T-helper 1 cell treated with Interleukin-12 subunit alpha and Interleukin-12 subunit beta and Interleukin-4 antibody, amounts not matched to agents 30 μg/mL and 1 μg/mL, for 36 hours (primary cell): Measurements from ENCODE around the gene FCRL6.

Experiments used
- H3K27ac Mint-ChIP-seq: one replicate; pipeline ENCODE4 v1.8.0; 2021; ENCODE audit warnings: mild to moderate bottlenecking, mixed read lengths
- H3K27me3 Mint-ChIP-seq: one replicate; pipeline ENCODE4 v1.8.0; 2021; ENCODE audit warnings: low read depth, mixed read lengths
- H3K36me3 Mint-ChIP-seq: one replicate; pipeline ENCODE4 v1.8.0; 2021; ENCODE audit warnings: low read depth, mixed read lengths
- H3K4me1 Mint-ChIP-seq: one replicate; pipeline ENCODE4 v1.8.0; 2021; ENCODE audit warnings: low read depth, mixed read lengths
- H3K4me3 Mint-ChIP-seq: one replicate; pipeline ENCODE4 v1.8.0; 2021; ENCODE audit warnings: mild to moderate bottlenecking, moderate library complexity, mixed read lengths
- H3K9me3 Mint-ChIP-seq: one replicate; pipeline ENCODE4 v1.8.0; 2021; ENCODE audit warnings: mixed read lengths

The FCRL6 gene

DNA sequence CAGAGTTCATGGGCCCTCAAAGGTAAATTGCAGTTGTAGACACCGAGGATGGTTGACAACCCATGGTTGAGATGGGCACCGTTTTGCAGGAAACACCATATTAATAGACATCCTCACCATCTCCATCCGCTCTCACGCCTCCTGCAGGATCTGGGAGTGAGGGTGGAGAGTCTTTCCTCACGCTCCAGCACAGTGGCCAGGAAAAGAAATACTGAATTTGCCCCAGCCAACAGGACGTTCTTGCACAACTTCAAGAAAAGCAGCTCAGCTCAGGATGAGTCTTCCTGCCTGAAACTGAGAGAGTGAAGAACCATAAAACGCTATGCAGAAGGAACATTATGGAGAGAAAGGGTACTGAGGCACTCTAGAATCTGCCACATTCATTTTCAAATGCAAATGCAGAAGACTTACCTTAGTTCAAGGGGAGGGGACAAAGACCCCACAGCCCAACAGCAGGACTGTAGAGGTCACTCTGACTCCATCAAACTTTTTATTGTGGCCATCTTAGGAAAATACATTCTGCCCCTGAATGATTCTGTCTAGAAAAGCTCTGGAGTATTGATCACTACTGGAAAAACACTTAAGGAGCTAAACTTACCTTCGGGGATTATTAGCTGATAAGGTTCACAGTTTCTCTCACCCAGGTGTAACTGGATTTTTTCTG is 33.8 kb downstream of the FCRL6 start:
- Mint-ChIP-seq H3K4me1 (peaks cover 1% of the 10 kb centered on the region), H3K27ac (no peak overlapping the region), H3K27me3 (peaks cover 47% of the 10 kb centered on the region), H3K4me3 (no peak overlapping the region), H3K9me3 (no peaks in the 10 kb centered on the region), H3K36me3 (no peaks in the 10 kb centered on the region)

DNA sequence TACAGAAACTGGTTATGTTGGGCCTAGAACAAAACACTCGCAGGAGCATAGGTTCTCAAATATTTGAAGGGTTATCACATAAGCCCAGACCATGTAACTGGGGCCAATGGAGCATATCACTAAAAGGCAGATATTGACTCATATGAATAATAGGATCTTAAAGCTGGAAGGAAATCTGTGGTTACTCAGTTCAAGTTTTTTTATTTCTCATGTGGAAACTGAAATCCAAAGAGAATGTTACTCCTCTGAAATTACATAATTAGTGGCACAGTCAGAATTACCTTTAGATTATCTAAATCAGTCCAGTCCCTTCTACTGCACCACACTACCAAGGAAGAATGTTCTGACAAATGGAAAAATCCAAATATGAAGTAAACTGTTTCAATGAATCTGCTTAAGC is 36.6 kb downstream of the FCRL6 start:
- Mint-ChIP-seq H3K4me1 (peaks cover 1% of the 10 kb centered on the region), H3K9me3 (no peaks in the 10 kb centered on the region), H3K36me3 (no peaks in the 10 kb centered on the region), H3K4me3 (no peak overlapping the region), H3K27me3 (peaks cover 40% of the 10 kb centered on the region), H3K27ac (no peak overlapping the region)

DNA sequence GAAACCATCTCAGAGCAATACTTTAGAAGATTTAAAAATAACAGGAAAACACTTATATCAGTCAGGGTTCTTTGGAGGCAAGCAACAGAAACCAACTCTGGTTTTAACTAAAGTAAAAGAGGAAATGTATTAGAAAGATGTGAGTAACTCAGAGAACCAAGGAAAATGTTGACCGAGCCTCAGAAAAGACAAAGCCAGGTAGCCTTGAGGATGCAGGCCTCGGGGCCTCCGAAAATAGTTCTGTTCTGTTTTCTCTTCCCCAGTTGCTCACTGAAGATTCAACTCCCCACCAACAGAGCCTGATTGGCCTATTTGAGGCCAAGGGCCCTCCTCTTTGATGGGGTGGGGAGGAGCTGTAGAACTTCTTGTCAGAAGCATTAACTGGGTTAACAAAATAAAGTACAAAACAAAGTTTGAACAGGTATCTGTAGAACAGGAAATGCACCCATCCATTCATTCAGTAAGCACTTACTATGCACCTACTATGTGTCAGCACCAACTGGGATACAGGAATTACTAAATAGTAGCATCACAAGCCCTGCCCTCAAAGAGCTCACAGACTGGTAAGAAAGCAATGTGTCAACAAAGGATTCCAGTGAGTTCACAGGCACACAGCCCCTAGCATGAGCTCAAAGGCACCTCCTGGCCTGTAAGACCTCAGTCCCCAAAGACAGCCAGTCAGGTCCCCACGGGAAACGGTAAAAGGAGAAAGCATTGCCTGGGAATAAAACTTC is 37.1 kb downstream of the FCRL6 start:
- Mint-ChIP-seq H3K36me3 (no peaks in the 10 kb centered on the region), H3K4me3 (no peak overlapping the region), H3K9me3 (no peaks in the 10 kb centered on the region), H3K27me3 (peaks cover 43% of the 10 kb centered on the region), H3K27ac (no peak overlapping the region), H3K4me1 (peaks cover 1% of the 10 kb centered on the region)

DNA sequence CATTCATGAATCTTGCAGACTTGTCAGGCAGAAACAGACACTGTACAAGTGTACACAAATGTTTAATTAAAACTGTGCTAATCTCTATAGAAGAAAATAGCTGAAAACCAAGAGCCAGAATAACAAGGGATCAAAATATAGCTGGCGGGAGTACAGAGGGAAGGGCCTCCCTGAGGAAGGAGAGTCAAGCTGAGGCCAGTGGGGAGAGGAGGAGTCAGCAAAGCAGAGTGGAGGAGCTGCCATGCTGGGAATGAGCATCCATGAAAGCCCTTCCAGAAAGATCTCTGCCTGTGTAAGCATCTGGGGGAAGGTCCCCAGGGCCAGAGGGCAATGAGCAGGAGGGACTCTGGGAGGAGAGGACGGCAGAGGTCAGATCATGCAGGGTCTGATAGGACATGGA is 39.6 kb downstream of the FCRL6 start:
- no peak overlapping the region for H3K4me3 Mint-ChIP-seq
- H3K27ac Mint-ChIP-seq, result no peak overlapping the region
- peaks cover 40% of the 10 kb centered on the region for H3K27me3 Mint-ChIP-seq
- H3K9me3 Mint-ChIP-seq, result no peaks in the 10 kb centered on the region
- H3K4me1 Mint-ChIP-seq, result no peaks in the 10 kb centered on the region
- no peaks in the 10 kb centered on the region for H3K36me3 Mint-ChIP-seq

DNA sequence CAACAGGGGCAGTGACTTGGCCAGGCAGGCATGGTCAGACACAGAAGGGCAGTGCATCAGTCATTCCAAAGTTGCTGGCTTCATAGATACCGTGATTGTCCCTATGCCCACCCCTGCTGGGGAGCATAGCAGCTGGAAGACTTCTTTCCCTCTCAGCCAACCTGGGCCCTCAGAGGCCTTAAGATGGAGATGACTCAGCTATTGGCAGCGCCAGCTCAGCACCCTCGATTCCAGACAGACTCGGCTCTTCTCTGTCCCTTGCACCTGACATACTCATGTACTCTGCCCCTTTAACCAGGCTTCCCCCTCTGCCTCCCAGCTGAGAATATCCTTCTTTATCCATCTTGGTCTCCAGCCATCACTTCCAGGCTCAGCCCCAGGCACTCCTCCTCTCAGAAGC is 41.3 kb downstream of the FCRL6 start:
- Mint-ChIP-seq H3K27ac (no peak overlapping the region), H3K27me3 (peaks cover 35% of the 10 kb centered on the region), H3K9me3 (no peaks in the 10 kb centered on the region), H3K4me1 (no peaks in the 10 kb centered on the region), H3K4me3 (no peak overlapping the region), H3K36me3 (no peaks in the 10 kb centered on the region)

DNA sequence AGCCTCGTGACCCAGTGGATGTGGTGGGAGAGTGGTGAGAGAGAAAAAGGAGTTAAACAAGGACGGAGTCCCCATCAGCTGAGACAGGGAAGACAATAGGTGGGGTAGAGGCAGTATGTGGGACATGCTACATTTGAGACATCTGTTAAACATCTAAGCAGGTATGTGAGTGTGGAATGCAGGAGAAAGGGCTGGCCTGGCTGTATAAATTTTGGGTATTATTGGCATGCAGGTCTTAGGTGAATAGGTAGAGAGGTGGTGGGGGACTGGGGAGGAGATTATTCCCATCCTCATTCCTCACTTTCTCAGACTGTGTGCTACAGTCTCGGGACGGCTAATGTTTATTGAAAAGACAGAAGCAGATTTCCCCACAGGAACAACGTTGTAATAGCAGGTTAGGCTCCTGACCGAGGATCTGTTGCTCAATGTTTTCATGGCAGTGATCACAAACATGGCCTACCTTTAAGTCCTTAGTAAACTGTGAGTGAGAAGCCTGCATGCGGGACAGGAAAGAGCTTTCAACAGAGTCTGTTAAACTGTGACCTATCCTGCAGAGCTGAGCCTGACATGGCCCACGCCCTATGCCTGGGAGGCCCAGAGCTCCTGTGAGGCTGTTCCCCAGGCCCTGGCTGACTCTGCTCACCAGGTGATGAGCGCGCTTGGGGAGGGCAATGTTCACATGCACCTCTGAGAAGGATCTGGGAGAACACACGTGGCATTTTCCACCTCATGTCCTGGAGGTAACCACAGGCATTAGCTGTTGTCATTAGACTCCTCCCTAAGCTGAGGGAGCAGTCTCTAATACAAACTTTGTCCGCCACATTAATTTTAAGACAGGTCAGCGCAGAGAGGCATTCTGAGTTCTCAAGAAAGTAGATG is 43.8 kb downstream of the FCRL6 start:
- Mint-ChIP-seq H3K9me3 (no peaks in the 10 kb centered on the region), H3K27me3 (peaks cover 43% of the 10 kb centered on the region), H3K4me1 (no peaks in the 10 kb centered on the region), H3K4me3 (no peak overlapping the region), H3K27ac (no peak overlapping the region), H3K36me3 (no peaks in the 10 kb centered on the region)

DNA sequence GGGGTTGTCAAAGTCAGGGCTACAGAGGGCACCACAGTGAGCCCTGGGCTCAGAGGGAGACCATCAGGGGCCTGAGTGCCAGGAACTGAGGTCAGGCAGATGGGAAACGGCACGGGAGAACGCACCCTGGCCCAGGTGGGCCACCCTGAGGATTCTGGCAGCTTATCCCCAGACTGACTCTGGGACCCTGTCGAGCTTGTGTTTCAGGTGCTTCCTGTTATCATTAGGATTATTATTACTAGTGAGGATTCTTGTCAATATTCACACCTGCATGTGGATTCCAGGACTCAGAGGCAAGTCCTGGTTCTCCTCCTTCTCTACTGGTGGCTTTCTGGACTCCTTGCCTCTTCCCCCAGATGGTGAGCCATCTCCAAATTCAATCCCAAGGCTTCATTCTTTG is 45.1 kb downstream of the FCRL6 start:
- H3K4me1 Mint-ChIP-seq, result no peaks in the 10 kb centered on the region
- no peak overlapping the region for H3K4me3 Mint-ChIP-seq
- H3K36me3 Mint-ChIP-seq, result no peaks in the 10 kb centered on the region
- peaks cover 46% of the 10 kb centered on the region for H3K27me3 Mint-ChIP-seq
- H3K9me3 Mint-ChIP-seq, result no peaks in the 10 kb centered on the region
- no peak overlapping the region for H3K27ac Mint-ChIP-seq

DNA sequence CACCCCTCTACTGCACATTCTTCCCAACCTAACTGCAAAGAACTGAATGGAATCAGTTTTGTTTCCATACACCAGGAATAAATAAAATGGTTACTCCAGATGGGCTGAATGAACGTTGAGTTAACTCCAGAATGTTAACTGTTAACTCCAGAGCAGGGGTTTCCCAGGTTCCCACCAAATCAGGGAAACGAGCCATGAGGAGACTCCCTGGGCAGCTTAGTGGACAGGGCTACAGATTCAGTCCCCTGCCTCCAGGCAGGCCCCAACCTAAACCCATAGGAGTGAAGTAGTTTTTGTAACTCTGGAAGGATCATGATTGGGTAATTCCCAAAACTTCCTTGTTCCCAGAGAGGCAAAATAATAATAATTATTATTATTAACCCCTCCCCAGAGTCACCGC is 46.2 kb downstream of the FCRL6 start:
- peaks cover 53% of the 10 kb centered on the region for H3K27me3 Mint-ChIP-seq
- no peaks in the 10 kb centered on the region for H3K9me3 Mint-ChIP-seq
- no peak overlapping the region for H3K27ac Mint-ChIP-seq
- no peak overlapping the region for H3K4me3 Mint-ChIP-seq
- no peaks in the 10 kb centered on the region for H3K4me1 Mint-ChIP-seq
- no peaks in the 10 kb centered on the region for H3K36me3 Mint-ChIP-seq

DNA sequence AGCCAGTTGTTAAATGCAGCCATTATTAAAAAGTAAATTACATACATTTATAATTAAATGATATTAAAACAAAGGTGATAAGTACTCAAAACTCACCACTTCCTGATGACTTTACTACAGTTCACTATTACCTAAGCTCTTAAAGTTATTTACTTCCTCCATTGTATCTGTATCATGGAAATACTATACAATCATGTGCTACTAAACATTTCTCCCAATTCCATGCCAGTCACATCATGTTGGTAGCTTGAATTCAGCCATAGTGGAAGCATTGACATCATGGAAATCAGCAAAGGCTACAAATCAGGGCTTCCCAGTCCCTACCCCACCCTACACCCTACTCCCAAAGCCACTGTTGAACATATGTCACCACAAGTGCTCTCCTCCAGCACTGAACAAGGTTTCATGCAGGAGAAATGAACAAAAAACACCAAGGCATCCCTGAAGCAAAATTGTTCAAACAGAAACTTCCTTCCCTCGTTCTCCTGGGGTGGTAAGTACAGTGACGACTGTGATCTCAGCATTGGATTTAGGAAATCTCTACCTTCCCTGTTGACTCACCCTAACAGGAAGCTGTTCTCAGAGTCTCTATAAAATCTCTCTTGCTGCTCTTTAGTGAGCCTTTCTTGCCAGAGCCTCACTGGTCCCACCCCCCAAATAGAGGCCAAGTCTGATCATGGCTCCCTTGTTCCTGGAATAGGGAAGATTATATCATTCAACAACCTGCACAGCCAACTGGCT is 47.6 kb downstream of the FCRL6 start:
- Mint-ChIP-seq H3K27me3 (peaks cover 48% of the 10 kb centered on the region), H3K4me1 (peaks cover 6% of the 10 kb centered on the region), H3K36me3 (no peaks in the 10 kb centered on the region), H3K4me3 (no peak overlapping the region), H3K9me3 (no peaks in the 10 kb centered on the region), H3K27ac (no peak overlapping the region)

DNA sequence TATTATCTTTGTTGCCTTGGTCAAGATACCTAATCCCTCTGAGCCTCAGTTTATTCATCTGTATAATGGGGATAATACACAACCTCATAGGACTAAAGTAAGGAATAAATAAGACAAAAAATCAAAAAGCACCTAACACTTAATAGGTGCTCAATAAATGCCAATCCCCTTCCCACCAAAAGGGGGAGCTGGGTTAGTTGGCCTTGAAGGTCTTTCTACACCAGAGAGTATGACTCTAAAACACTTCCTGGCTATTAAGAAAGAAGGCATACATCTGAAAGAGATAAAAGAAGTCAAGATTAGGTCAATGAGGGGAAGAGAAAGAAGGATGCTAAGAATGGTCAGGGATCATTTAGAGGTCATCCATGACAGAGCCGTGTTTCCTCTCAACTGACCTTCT is 49.2 kb downstream of the FCRL6 start:
- Mint-ChIP-seq H3K4me1 (peaks cover 10% of the 10 kb centered on the region), H3K27me3 (peaks cover 46% of the 10 kb centered on the region), H3K4me3 (no peak overlapping the region), H3K36me3 (peaks cover 1% of the 10 kb centered on the region), H3K27ac (no peak overlapping the region), H3K9me3 (no peaks in the 10 kb centered on the region)

DNA sequence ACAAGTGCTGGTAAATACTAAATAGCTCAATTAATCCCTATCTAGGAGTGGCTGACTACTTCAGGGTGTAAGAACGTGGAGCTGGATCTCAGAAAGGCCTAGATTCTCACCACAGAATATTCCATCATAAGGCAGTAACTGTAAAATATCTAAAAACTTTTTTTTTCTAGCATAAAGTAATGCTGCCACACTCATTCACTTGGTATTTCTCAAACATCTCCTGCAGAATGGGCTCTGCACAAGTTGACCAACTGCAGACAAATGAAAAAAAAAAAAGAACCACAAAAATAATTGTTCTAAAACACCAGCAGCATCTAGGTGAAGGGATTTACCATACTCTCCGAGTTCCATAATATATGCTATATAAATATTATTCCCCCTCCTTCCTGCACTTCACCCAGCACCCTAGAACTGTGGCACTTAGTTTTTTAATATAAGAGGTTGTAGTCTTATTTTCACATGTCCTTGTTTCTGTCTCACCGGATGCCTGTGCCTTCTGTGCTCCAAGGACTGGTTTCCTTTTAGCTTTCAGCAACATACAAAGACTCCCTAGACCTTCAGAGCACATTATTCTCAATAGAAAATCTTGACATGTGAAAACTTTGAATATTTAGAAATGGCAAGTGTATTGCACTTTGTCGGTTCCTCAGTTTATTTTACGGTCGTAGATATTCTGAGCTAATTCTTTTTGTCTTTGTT is 51.4 kb downstream of the FCRL6 start:
- Mint-ChIP-seq H3K4me1 (peaks cover 10% of the 10 kb centered on the region), H3K27ac (no peak overlapping the region), H3K27me3 (peaks cover 42% of the 10 kb centered on the region), H3K4me3 (peak overlapping the region; percentile 23), H3K9me3 (no peaks in the 10 kb centered on the region), H3K36me3 (peaks cover 1% of the 10 kb centered on the region)

DNA sequence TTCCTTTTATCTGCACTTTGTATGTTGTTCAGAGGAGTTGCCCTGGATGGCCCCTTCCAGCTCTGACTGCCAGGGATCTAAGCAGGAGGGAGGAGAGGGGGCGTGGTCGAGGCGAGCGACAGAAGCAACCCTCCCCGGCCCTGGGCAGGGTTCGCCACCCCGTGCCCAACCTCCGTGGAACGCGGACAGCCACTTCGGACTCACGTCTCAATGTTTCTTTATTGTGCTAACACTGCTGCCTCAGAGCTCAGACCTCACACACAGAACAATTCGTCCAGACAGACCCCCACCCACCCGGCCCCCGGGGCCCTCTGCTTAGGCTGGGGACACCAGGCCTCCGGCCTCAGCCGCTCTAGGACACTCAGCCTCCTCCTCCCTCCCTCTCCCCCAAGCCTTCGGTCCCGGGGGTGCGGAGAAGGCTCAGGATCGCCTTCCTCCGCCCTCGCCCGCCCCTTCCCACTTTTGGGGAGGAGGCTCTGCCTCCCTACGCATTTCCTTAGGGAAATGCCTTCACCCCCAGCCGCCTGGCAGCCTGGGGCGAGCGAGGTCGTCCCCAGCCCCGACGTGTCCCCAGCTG is 52.0 kb downstream of the FCRL6 start:
- Mint-ChIP-seq H3K27me3 (peaks cover 42% of the 10 kb centered on the region), H3K9me3 (no peaks in the 10 kb centered on the region), H3K4me1 (peaks cover 10% of the 10 kb centered on the region), H3K36me3 (peaks cover 1% of the 10 kb centered on the region), H3K4me3 (peak overlapping the region; percentile 23), H3K27ac (no peak overlapping the region)

DNA sequence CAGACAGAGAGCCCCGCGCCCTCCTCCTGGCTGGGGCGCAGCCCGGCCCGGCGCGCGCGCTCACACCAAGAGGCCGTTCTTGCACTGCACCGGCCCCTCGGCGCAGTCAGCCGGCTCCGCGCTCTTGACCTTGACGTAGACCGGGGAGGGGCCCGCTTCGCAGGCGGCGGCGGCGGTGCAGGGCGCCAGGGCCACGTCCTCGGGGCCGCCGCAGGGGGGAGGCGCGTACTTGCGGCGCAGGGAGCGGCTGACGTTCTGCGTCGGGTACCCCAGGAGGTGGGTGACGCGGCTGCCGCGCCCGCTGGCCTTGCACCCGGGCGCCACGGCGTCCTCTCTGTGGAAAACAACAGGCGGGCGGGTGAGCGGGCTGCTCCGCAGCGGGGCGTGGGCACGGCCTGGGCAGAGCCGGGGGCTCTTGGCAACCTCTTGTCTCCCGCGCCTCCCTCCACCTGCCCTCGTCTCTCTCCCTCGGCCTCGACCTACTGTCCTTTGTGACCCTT is 52.6 kb downstream of the FCRL6 start:
- H3K27ac Mint-ChIP-seq, result peak overlapping the region; percentile 71
- peaks cover 10% of the 10 kb centered on the region for H3K4me1 Mint-ChIP-seq
- H3K4me3 Mint-ChIP-seq, result peak overlapping the region; percentile 84
- no peaks in the 10 kb centered on the region for H3K9me3 Mint-ChIP-seq
- H3K27me3 Mint-ChIP-seq, result peaks cover 42% of the 10 kb centered on the region
- peaks cover 1% of the 10 kb centered on the region for H3K36me3 Mint-ChIP-seq
